ENCODE results near the gene AASS. TPM values are rescaled to one million over a fixed set of nuclear protein-coding genes. Genes with fewer than 3 reads are reported as not detected.

The AASS gene
- total RNA-seq, 4 donors from 2014 or later, result 27.4 to 63.6 (median 38.1) TPM

DNA sequence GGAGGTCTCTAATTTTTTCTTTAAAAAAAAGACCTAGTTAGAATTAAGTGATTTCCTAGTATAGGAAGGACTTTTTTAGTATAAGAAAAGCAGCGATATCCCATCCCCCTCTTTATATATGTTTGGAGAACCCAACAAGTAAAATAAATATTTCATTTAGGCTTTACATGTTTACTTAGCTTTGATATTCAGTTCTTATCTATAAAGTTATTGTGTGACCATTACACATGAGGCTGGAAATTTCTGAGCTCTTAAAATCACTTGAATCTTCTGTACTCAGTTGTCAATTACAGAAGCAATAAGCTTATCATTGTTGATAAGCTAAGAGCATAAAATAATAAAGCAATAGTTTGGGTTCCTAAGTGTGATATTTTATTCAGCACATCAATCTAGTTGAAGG, 89.7 kb downstream of the AASS start:
- intact Hi-C loops (cut with DNase I), result no loop called here
- TF ChIP-seq POLR2A (IDR thresholded peaks at IDR 0.05; ENCODE audit: low read depth) (no peak), POLR2AphosphoS5 (IDR thresholded peaks at IDR 0.05) (no peak), EP300 (IDR thresholded peaks at IDR 0.05) (no peak)
- TF ChIP-seq, protein P1, sequence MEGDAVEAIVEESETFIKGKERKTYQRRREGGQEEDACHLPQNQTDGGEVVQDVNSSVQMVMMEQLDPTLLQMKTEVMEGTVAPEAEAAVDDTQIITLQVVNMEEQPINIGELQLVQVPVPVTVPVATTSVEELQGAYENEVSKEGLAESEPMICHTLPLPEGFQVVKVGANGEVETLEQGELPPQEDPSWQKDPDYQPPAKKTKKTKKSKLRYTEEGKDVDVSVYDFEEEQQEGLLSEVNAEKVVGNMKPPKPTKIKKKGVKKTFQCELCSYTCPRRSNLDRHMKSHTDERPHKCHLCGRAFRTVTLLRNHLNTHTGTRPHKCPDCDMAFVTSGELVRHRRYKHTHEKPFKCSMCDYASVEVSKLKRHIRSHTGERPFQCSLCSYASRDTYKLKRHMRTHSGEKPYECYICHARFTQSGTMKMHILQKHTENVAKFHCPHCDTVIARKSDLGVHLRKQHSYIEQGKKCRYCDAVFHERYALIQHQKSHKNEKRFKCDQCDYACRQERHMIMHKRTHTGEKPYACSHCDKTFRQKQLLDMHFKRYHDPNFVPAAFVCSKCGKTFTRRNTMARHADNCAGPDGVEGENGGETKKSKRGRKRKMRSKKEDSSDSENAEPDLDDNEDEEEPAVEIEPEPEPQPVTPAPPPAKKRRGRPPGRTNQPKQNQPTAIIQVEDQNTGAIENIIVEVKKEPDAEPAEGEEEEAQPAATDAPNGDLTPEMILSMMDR (IDR thresholded peaks at IDR 0.05), result no peak
- no peaks in the 10 kb centered on the region for H3K36me3 ChIP-seq
- H3K27me3 ChIP-seq, result no peaks in the 10 kb centered on the region
- no peaks in the 10 kb centered on the region for H3K9me3 ChIP-seq
- no peak for DNase-seq (ENCODE audit: extremely low spot score)
- no peaks in the 10 kb centered on the region for H3K4me1 ChIP-seq
- no peak overlapping the region for H3K4me3 ChIP-seq
- WGBS, result 79% methylated on average over 1 of the region's 1 CpG
- no peak overlapping the region for H3K27ac ChIP-seq (replicated peaks in 1 of 4)

DNA sequence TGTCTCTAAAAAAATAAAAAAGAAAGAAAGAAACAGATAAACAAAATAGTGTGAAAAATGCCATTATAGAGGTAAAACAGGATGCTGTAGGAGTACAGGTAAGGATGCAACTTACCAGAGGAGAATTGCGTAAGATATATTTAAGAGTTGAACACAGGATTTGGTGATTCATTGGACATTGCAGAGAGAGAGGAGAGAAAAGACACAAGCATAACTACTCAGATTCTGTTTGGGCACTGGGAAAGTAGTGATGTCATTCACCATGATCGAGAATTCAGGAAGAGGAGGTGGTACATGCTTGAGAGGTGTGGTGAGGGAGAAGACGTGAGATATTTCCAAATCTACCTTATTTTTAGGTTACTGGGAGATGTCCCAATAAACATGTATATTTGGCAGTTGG, 97.6 kb downstream of the AASS start:
- WGBS, result 73% methylated on average over 3 of the region's 3 CpGs
- Histone ChIP-seq H3K9me3 (no peaks in the 10 kb centered on the region), H3K4me1 (no peaks in the 10 kb centered on the region), H3K4me3 (no peak overlapping the region), H3K36me3 (no peaks in the 10 kb centered on the region), H3K27me3 (no peaks in the 10 kb centered on the region), H3K27ac (replicated peaks in 1 of 4) (no peak overlapping the region)
- TF ChIP-seq POLR2AphosphoS5 (IDR thresholded peaks at IDR 0.05), result no peak
- TF ChIP-seq, protein P1 (IDR thresholded peaks at IDR 0.05), result no peak
- no peak for TF ChIP-seq EP300 (IDR thresholded peaks at IDR 0.05)
- no peak for TF ChIP-seq POLR2A (IDR thresholded peaks at IDR 0.05; ENCODE audit: low read depth)
- DNase-seq (ENCODE audit: extremely low spot score), result no peak
- intact Hi-C loops (cut with DNase I), result no loop called here

DNA sequence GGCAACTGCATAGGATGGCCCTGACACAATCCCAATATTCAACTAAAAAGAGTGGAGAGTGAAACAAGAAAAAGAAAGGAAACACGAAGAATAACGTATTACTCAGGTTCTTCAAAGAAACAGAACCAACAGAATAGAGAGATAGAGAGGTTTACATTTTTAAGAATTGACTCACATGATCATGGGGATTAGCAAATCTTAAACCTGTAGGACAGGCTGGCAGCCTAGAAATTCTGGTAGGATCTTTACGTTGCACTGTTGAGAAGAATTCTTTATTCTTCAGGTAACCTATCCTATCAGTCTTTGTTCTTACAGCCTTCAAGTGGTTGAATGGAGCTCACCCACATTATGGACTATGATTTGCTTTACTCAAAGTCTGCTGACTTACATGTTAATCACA, 103.9 kb downstream of the AASS start:
- Histone ChIP-seq H3K4me3 (no peak overlapping the region), H3K36me3 (no peaks in the 10 kb centered on the region), H3K27ac (replicated peaks in 1 of 4) (no peak overlapping the region), H3K27me3 (no peaks in the 10 kb centered on the region), H3K9me3 (no peaks in the 10 kb centered on the region), H3K4me1 (no peaks in the 10 kb centered on the region)
- DNase-seq (ENCODE audit: extremely low spot score), result no peak
- WGBS, result 94% methylated on average over 3 of the region's 3 CpGs
- no peak for TF ChIP-seq POLR2A (IDR thresholded peaks at IDR 0.05; ENCODE audit: low read depth)
- no peak for TF ChIP-seq POLR2AphosphoS5 (IDR thresholded peaks at IDR 0.05)
- no peak for TF ChIP-seq EP300 (IDR thresholded peaks at IDR 0.05)
- TF ChIP-seq, protein P1 (IDR thresholded peaks at IDR 0.05), result no peak
- intact Hi-C loops (cut with DNase I), result no loop called here

DNA sequence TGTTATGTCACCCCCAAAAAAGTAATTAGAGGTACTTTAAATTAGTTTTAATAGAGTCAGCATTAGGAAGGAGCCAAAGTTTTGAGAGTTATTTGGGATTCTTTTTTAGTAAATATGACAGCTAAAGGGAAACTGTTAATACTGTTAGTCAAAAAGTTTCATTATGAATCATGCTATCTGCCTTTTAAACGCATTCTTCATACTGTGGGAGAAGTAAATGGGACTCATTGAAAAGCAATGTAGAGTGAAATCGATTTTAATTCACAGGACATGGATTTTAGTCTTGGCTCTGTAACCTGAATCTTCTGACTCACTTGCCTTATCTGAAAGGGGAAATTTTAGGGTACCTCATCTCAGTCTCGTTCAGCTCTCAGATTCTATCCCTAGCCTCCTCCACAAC, 105.1 kb downstream of the AASS start:
- no peak for DNase-seq (ENCODE audit: extremely low spot score)
- TF ChIP-seq, protein P1 (IDR thresholded peaks at IDR 0.05), result no peak
- TF ChIP-seq POLR2A (IDR thresholded peaks at IDR 0.05; ENCODE audit: low read depth), result no peak
- TF ChIP-seq POLR2AphosphoS5 (IDR thresholded peaks at IDR 0.05), result no peak
- no peak for TF ChIP-seq EP300 (IDR thresholded peaks at IDR 0.05)
- Histone ChIP-seq H3K4me3 (no peak overlapping the region), H3K4me1 (no peaks in the 10 kb centered on the region), H3K9me3 (no peaks in the 10 kb centered on the region), H3K27ac (replicated peaks in 1 of 4) (no peak overlapping the region), H3K36me3 (no peaks in the 10 kb centered on the region), H3K27me3 (no peaks in the 10 kb centered on the region)
- 76% methylated on average over 3 of the region's 3 CpGs for WGBS
- intact Hi-C loops (cut with DNase I), result no loop called here

DNA sequence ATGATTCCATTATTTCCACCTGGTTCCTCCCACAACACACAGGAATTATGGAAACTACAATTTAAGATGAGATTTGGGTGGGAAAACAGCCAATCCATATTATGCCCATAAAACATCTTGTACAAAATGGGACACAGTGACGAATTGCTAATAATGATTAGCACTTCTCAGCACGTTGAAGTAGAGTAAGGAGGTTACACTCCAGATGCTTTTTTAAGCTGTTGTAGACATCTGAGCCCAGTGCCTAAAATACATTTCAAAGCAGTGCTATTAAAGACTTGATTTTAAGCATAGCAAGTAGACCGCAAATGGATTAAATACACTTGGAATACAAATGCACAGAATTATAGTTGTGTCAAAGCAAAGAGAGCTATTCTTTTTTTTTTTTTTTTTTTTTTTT, 105.9 kb downstream of the AASS start:
- WGBS, result 72% methylated on average over 3 of the region's 3 CpGs
- intact Hi-C loops (cut with DNase I), result no loop called here

More for the DNA sequence above, 105.9 kb downstream of the AASS start:
- H3K27ac ChIP-seq (replicated peaks in 1 of 4), result no peak overlapping the region
- H3K27me3 ChIP-seq, result no peaks in the 10 kb centered on the region
- TF ChIP-seq POLR2AphosphoS5 (IDR thresholded peaks at IDR 0.05), result no peak
- TF ChIP-seq EP300 (IDR thresholded peaks at IDR 0.05), result no peak
- no peak for TF ChIP-seq POLR2A (IDR thresholded peaks at IDR 0.05; ENCODE audit: low read depth)
- TF ChIP-seq, protein P1 (IDR thresholded peaks at IDR 0.05), result no peak
- no peaks in the 10 kb centered on the region for H3K36me3 ChIP-seq
- H3K4me3 ChIP-seq, result no peak overlapping the region
- H3K9me3 ChIP-seq, result no peaks in the 10 kb centered on the region
- DNase-seq (ENCODE audit: extremely low spot score), result no peak
- H3K4me1 ChIP-seq, result no peaks in the 10 kb centered on the region
